K562 (cell line): Measurements from ENCODE around the gene IGF1R. TPM values are rescaled to one million over a fixed set of nuclear protein-coding genes. Genes with fewer than 3 reads are reported as not detected.

Source experiments
- ATAC-seq: fragments of 200-7000 bp; cut with Tn5 transposase; 3 replicates; pipeline ENCODE4 v1.9.1; 2020; ENCODE audit warnings: moderate library complexity
- BruUV-seq: library from RNA; stranded (reverse); fragments of 400-500 nt; replicated peaks from 2 replicates; lab custom pipeline; 2021; lab: Mats Ljungman, UMichigan
- CTCF ChIA-PET: fragments of 300-600 bp; formaldehyde crosslinking; extraction: SDS; loops from one replicate; lab custom pipeline; 2021; ENCODE audit warnings: low intra/inter-chr PET ratio; lab: Yijun Ruan, JAX
- POLR2A ChIA-PET: fragments of 300-600, 350-650 bp; sonication (Branson Sonifier 250); formaldehyde crosslinking; extraction: SDS; loops from one replicate; lab custom pipeline; 2021; ENCODE audit warnings: antibody characterized with exemption, inconsistent platforms; lab: Yijun Ruan, JAX
- DNase-seq, 4 experiments: peaks; one replicate each; pipeline versions ENCODE4 v3.0.0 to v3.0.0-alpha.2; 2011 to 2018; ENCODE audit warnings: low spot score in 3 of 4, mixed read lengths in 3 of 4; ENCODE audit errors: extremely low read depth in 1 of 4
- FAIRE-seq: peaks from 2 replicates; lab custom pipeline; 2011; peaks lifted over from hg19 to GRCh38; lab: Jason Lieb, UNC
- H2AFZ ChIP-seq: 2 replicates; pipeline ENCODE4 v1.6.0; 2011; ENCODE audit warnings: low read depth, low read length, control low read depth, inconsistent platforms
- H3K27ac ChIP-seq: fragments of 200-600 bp; 3 replicates; pipeline ENCODE4 v1.8.0; 2011; ENCODE audit warnings: low read depth, mild to moderate bottlenecking, control low read depth, inconsistent platforms, low read length, moderate library complexity, mixed read lengths; ENCODE audit errors: extremely low read depth
- H3K27me3 ChIP-seq, 2 experiments: fragments of 300-600 bp in 1 of 2; 2 replicates in 1 of 2; 3 replicates in 1 of 2; pipeline versions ENCODE4 v1.6.0 to v1.8.0; 2011; ENCODE audit warnings: inconsistent platforms in 2 of 2, low read length in 2 of 2, mild to moderate bottlenecking in 1 of 2, mixed read lengths in 1 of 2, moderate library complexity in 1 of 2; ENCODE audit not compliant: control insufficient read depth in 2 of 2, insufficient read depth in 2 of 2
- H3K36me3 ChIP-seq: fragments of 300-600 bp; 3 replicates; pipeline ENCODE4 v1.8.0; 2011; ENCODE audit warnings: mild to moderate bottlenecking, low read length, inconsistent platforms; ENCODE audit not compliant: control insufficient read depth, insufficient read depth
- H3K4me1 ChIP-seq, 2 experiments: fragments of 200-600 bp in 1 of 2; replicated peaks in 1 of 2; 2 replicates in 1 of 2; 3 replicates in 1 of 2; pipeline versions ENCODE4 v1.5.1 to v1.8.0; 2011; ENCODE audit warnings: inconsistent platforms in 2 of 2, low read length in 2 of 2, mild to moderate bottlenecking in 1 of 2, mixed read lengths in 1 of 2, moderate library complexity in 1 of 2; ENCODE audit not compliant: control insufficient read depth in 2 of 2, insufficient read depth in 2 of 2
- H3K4me2 ChIP-seq: 2 replicates; pipeline ENCODE4 v1.6.1; 2011; ENCODE audit warnings: low read length, control low read depth, inconsistent platforms, mixed read lengths; ENCODE audit not compliant: insufficient read depth
- H3K4me3 ChIP-seq: fragments of 200-600 bp; sonication (generic), shearing (Covaris generic); 2 replicates; pipeline ENCODE4 v1.5.1; 2016; ENCODE audit warnings: control low read depth, inconsistent platforms
- H3K79me2 ChIP-seq: fragments of 200-600 bp; 3 replicates; pipeline ENCODE4 v1.8.0; 2011; ENCODE audit warnings: low read length, inconsistent platforms; ENCODE audit not compliant: control insufficient read depth, insufficient read depth
- H3K9ac ChIP-seq, 2 experiments: 2 replicates each; pipeline versions ENCODE4 v1.6.0 to v1.6.1; 2011; ENCODE audit warnings: low read depth in 2 of 2, low read length in 2 of 2, control low read depth in 1 of 2, inconsistent platforms in 1 of 2, mild to moderate bottlenecking in 1 of 2, mixed read lengths in 1 of 2; ENCODE audit not compliant: insufficient read depth in 1 of 2
- H3K9me1 ChIP-seq: one replicate; pipeline ENCODE4 v1.6.0; 2011; ENCODE audit warnings: inconsistent platforms, mild to moderate bottlenecking, low read length, moderate library complexity; ENCODE audit not compliant: control insufficient read depth, insufficient read depth
- H3K9me3 ChIP-seq: replicated peaks from 2 replicates; pipeline ENCODE4 v1.5.1; 2011; ENCODE audit warnings: low read depth, low read length, inconsistent platforms; ENCODE audit not compliant: control insufficient read depth, insufficient read depth
- H4K20me1 ChIP-seq: replicated peaks from 2 replicates; pipeline ENCODE4 v1.6.1; 2011; ENCODE audit warnings: low read length, inconsistent platforms, mixed read lengths; ENCODE audit not compliant: control insufficient read depth, insufficient read depth
- CHD2 ChIP-seq: IDR thresholded peaks from 2 replicates; pipeline ENCODE4 v1.6.1; 2011; ENCODE audit warnings: low read depth, low read length
- E2F3 ChIP-seq: fragments of 250-450 bp; sonication (Bioruptor Pico); IDR thresholded peaks from 2 replicates; pipeline ENCODE4 v1.4.0; 2020; ENCODE audit warnings: mild to moderate bottlenecking
- E2F6 ChIP-seq, 2 experiments: IDR thresholded peaks; 2 replicates each; pipeline ENCODE4 v1.6.1; 2011; ENCODE audit warnings: borderline replicate concordance in 1 of 2, control low read depth in 1 of 2, low read depth in 1 of 2, low read length in 1 of 2, mild to moderate bottlenecking in 1 of 2, mixed read lengths in 1 of 2, moderate library complexity in 1 of 2; ENCODE audit not compliant: insufficient read depth in 1 of 2, insufficient read length in 1 of 2, poor library complexity in 1 of 2, severe bottlenecking in 1 of 2; ENCODE audit errors: extremely low read depth in 1 of 2
- ETS2 ChIP-seq: IDR thresholded peaks from 2 replicates; pipeline ENCODE4 v1.6.1; 2016; ENCODE audit warnings: borderline replicate concordance, missing genetic modification characterization, mild to moderate bottlenecking, moderate library complexity, missing compliant biosample characterization; ENCODE audit not compliant: poor library complexity, severe bottlenecking
- FOXJ3 ChIP-seq: sonication (generic); formaldehyde crosslinking; IDR thresholded peaks from 2 replicates; pipeline ENCODE4 v1.4.0; 2020; ENCODE audit warnings: mild to moderate bottlenecking, missing genetic modification reagents
- HMBOX1 ChIP-seq: sonication (generic); IDR thresholded peaks from 2 replicates; pipeline ENCODE4 v1.6.1; 2016
- KHSRP ChIP-seq: fragments of 450-650 bp; IDR thresholded peaks from 2 replicates; pipeline ENCODE4 v1.6.1; 2017
- KLF6 ChIP-seq: fragments of 250-450 bp; sonication (Bioruptor Pico); IDR thresholded peaks from 2 replicates; pipeline ENCODE4 v1.4.0; 2020; ENCODE audit warnings: mild to moderate bottlenecking, moderate library complexity, borderline replicate concordance
- PATZ1 ChIP-seq: fragments of 250-450 bp; sonication (Bioruptor Pico); IDR thresholded peaks from 2 replicates; pipeline ENCODE4 v1.5.0; 2020; ENCODE audit warnings: mild to moderate bottlenecking, borderline replicate concordance
- RBM25 ChIP-seq: fragments of 200-400 bp; formaldehyde crosslinking; IDR thresholded peaks from 2 replicates; pipeline ENCODE4 v1.6.1; 2018; ENCODE audit warnings: low read length, low read depth, moderate library complexity; ENCODE audit not compliant: severe bottlenecking
- THRAP3 ChIP-seq: fragments of 450-650 bp; IDR thresholded peaks from 2 replicates; pipeline ENCODE4 v1.6.1; 2016; ENCODE audit warnings: mild to moderate bottlenecking, inconsistent platforms, borderline replicate concordance
- U2AF1 ChIP-seq: fragments of 200-400 bp; formaldehyde crosslinking; optimal IDR thresholded peaks from 2 replicates; pipeline ENCODE3; 2017; ENCODE audit warnings: mild to moderate bottlenecking, low read depth, low read length, moderate library complexity
- USF1 ChIP-seq: sonication (generic); formaldehyde crosslinking; IDR thresholded peaks from 2 replicates; pipeline ENCODE4 v1.9.0; 2022; ENCODE audit warnings: mild to moderate bottlenecking, missing genetic modification reagents
- ZBTB43 ChIP-seq: sonication (generic); formaldehyde crosslinking; IDR thresholded peaks from 2 replicates; pipeline ENCODE4 v1.8.0; 2023; ENCODE audit warnings: mild to moderate bottlenecking, missing genetic modification reagents
- ZNF3 ChIP-seq: fragments of 250-450 bp; sonication (Bioruptor Pico); IDR thresholded peaks from 2 replicates; pipeline ENCODE4 v1.5.0; 2021; ENCODE audit warnings: mild to moderate bottlenecking, moderate library complexity
- WGBS: fragments of 100-300 bp; shearing (Covaris generic); methylation state at CpG from one replicate; pipeline ENCODE4 v1.1.6; 2016; ENCODE audit warnings: low coverage, mixed read lengths; ENCODE audit not compliant: insufficient coverage; ENCODE audit errors: missing lambda C conversion rate; 5-methylcytosine and 5-hydroxymethylcytosine counted together
- in situ Hi-C: fragments of 300-500 bp; cut with MboI; formaldehyde crosslinking; loops from 4 replicates; pipeline ENCODE4 v1.15.0; 2018; ENCODE audit warnings: inconsistent platforms, mixed read lengths
- intact Hi-C: fragments of 100-400 bp; cut with micrococcal nuclease; formaldehyde crosslinking; loops from 2 replicates; pipeline ENCODE4 v1.14.2; 2022
- polyA plus RNA-seq, 8 experiments: library from polyadenylated mRNA; depleted of rRNA in 4 of 8; stranded (reverse) in 5 of 8; unstranded in 3 of 8; fragments of >200 nt; fragmentation: Nextera tagmentation in 2 of 8; fragmentation: Illumina TruSeq in 1 of 8; extraction: Ambion mirVana in 2 of 8; extraction: Trizol in 1 of 8; gene quantifications; 2 replicates each; pipeline versions ENCODE4 v1.2.1 to v1.2.3, GENCODE V29; 2011 to 2014; ENCODE audit warnings: inconsistent platforms in 1 of 8, missing spikeins in 1 of 8
- total RNA-seq, 7 experiments: library from RNA; depleted of rRNA in 6 of 7; stranded (reverse); fragments of >200 nt in 6 of 7; fragmentation: Illumina TruSeq in 2 of 7; extraction: Trizol in 2 of 7; gene quantifications; 2 replicates each; pipeline versions ENCODE4 v1.2.1 to v1.2.3, GENCODE V29; 2011 to 2021; ENCODE audit warnings: low replicate concordance in 1 of 7

IGF1R gene
- total and polyA plus RNA-seq, 9 of the 15 experiments (the other 6 are each of a cell fraction or from before 2014, with no cell fraction given): 0.35 to 8.0 (median 1.6) TPM

- peaks cover 13 to 21% of the 10 kb centered on the region in 2 experiments for H3K27me3 ChIP-seq
- no peaks in the 10 kb centered on the region for H3K9me1 ChIP-seq
- BruUV-seq: no TSS peak
- H3K9ac ChIP-seq: no peak overlapping the region
- 0% methylated on average over 2 of the region's 2 CpGs for WGBS
- no peak overlapping the region for H3K27ac ChIP-seq
- no peaks in the 10 kb centered on the region for H3K79me2 ChIP-seq
- intact Hi-C loops: no loop called here
- POLR2A ChIA-PET: interaction anchor here (1.0 kb wide), 1 partner anchor 47 kb away, joined by 4 read pairs; no protein-coding TSS in a partner anchor
- CTCF ChIA-PET: no interaction called here
- no peak overlapping the region for H3K4me3 ChIP-seq
- H3K4me1 ChIP-seq: peaks cover 0 to 3% of the 10 kb centered on the region in 2 experiments; a peak in 1 of 5 replicates
- no peak for TF ChIP-seq ZBTB43
- TF ChIP-seq THRAP3: no peak
- TF ChIP-seq CHD2: no peak
- no peak for TF ChIP-seq E2F6 (IDR thresholded peaks at IDR 0.05; ENCODE audit: borderline replicate concordance in 1 of 2, extremely low read depth in 1 of 2, insufficient read depth in 1 of 2, insufficient read length in 1 of 2, low read depth in 1 of 2, low read length in 1 of 2, poor library complexity in 1 of 2, severe bottlenecking in 1 of 2)
- no peak for TF ChIP-seq HMBOX1
- no peak for TF ChIP-seq U2AF1
- TF ChIP-seq ETS2 (tag): no peak
- TF ChIP-seq USF1 (CRISPR knock-in tag): no peak
- no peak for TF ChIP-seq KLF6 (CRISPR knock-in tag)
- TF ChIP-seq ZNF3 (CRISPR knock-in tag): no peak
- no peak for TF ChIP-seq FOXJ3
- TF ChIP-seq RBM25: no peak
- TF ChIP-seq E2F3: no peak
- TF ChIP-seq KHSRP: no peak
- TF ChIP-seq PATZ1: no peak
- no peaks in the 10 kb centered on the region; the same call in 1 of the 2 replicates for H4K20me1 ChIP-seq
- in situ Hi-C loops: no loop called here
- DNase-seq: no peak
- no peak for ATAC-seq
- H3K4me2 ChIP-seq: no peak overlapping the region
- FAIRE-seq: no peak
- no peaks in the 10 kb centered on the region for H3K36me3 ChIP-seq
- H3K9me3 ChIP-seq: no peaks in the 10 kb centered on the region
- H2AFZ ChIP-seq: no peak overlapping the region
These were observed 279.7 kb downstream of the IGF1R start for GRCh38 chr15:98927996-98928395.
